ENCODE data around the gene TEX19.
A peak's percentile ranks its signal among the peaks of the same experiment; 100 is the strongest.

Gene TEX19

DNA sequence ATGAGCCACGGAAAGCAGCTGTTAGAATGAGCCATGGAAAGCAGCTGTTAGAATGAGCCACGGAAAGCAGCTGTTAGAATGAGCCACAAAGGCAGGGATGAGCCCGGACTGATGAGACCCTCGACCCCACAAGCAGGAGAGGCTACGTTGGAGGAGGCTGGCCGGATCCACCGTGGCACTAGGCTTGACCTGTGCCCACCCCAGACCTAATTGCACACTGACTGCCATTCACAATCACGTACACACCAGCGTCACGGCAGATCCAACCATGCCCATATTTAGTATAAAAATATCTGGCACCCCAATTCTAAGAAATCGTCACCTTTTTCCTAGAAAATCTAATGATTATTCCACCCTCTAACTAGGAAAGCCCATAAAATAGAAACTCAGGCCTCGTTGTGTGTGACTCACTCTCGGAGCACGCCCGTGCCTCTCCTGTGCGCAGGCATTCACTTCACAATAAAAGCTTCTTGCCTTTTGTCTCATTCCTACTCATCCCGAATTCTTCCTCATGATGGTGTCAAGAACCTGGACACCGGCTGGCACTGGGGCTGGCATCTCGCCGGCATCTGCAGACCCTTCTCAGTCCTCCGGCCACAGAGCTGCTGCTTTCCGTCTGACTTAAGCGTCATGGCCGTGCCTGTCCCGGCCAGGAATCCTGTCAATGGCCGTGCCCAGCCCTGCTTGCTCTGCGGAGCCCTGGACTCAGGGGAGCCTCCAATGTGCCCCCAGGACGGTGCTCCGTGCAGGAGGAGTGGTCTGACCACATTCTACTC is 20.0 kb upstream of the TEX19 start:
- peak overlapping the region; percentile 31 for H3K4me3 ChIP-seq (ENCODE audit: control insufficient read depth, low read depth, low read length)
- TF ChIP-seq, protein P1, sequence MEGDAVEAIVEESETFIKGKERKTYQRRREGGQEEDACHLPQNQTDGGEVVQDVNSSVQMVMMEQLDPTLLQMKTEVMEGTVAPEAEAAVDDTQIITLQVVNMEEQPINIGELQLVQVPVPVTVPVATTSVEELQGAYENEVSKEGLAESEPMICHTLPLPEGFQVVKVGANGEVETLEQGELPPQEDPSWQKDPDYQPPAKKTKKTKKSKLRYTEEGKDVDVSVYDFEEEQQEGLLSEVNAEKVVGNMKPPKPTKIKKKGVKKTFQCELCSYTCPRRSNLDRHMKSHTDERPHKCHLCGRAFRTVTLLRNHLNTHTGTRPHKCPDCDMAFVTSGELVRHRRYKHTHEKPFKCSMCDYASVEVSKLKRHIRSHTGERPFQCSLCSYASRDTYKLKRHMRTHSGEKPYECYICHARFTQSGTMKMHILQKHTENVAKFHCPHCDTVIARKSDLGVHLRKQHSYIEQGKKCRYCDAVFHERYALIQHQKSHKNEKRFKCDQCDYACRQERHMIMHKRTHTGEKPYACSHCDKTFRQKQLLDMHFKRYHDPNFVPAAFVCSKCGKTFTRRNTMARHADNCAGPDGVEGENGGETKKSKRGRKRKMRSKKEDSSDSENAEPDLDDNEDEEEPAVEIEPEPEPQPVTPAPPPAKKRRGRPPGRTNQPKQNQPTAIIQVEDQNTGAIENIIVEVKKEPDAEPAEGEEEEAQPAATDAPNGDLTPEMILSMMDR (IDR thresholded peaks at IDR 0.05; ENCODE audit: control insufficient read depth, insufficient read depth, low read depth, low read length, missing control alignments) = no peak
- DNase-seq (ENCODE audit: low read depth) = peak; percentile 40

DNA sequence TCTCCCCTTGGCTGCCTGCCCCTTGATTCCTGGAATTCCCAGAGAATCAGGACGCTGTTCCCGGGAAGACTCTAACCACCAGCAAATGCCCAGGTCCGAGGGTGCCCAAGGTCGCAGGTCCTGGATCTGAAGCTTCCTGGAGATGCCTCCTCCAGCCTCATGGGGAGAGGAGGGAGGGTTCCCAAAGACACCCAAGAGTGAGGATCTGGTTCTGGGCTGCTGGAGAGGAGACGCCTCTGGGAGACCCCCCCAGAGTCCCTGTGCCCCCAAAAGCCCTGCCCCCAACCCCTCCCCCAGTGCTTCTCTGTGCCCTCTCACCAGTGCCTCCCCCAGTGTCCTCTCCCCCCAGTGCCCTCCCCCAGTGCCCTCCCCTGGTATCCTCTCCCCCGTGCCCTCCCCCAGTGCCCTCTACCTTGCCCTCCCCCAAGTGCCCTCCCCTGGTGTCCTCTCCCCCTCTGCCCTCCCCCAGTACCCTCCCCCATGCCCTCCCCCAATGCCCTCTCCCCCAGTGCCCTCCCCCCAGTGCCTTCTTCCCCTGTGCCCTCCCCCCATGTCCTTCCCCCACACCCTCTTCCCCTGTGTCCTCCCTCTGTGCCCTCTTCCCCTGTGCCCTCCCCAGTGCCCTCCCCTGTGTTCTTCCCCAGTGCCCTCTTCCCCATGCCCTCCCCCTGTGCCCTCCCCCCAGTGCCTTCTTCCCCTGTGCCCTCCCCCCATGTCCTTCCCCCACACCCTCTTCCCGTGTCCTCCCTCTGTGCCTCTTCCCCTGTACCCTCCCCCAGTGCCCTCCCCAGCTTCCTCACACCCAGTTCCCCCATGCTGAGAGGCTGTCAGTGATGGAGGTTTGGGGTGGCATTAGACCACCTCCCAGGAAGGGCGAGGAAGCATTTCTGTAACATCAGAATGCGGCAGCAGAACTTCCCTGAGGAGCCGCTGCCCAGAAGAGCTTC is 19.1 kb upstream of the TEX19 start:
- peak overlapping the region; percentile 31 for H3K4me3 ChIP-seq (ENCODE audit: control insufficient read depth, low read depth, low read length)
- TF ChIP-seq, protein P1 (IDR thresholded peaks at IDR 0.05; ENCODE audit: control insufficient read depth, insufficient read depth, low read depth, low read length, missing control alignments) = no peak
- DNase-seq (ENCODE audit: low read depth) = no peak

DNA sequence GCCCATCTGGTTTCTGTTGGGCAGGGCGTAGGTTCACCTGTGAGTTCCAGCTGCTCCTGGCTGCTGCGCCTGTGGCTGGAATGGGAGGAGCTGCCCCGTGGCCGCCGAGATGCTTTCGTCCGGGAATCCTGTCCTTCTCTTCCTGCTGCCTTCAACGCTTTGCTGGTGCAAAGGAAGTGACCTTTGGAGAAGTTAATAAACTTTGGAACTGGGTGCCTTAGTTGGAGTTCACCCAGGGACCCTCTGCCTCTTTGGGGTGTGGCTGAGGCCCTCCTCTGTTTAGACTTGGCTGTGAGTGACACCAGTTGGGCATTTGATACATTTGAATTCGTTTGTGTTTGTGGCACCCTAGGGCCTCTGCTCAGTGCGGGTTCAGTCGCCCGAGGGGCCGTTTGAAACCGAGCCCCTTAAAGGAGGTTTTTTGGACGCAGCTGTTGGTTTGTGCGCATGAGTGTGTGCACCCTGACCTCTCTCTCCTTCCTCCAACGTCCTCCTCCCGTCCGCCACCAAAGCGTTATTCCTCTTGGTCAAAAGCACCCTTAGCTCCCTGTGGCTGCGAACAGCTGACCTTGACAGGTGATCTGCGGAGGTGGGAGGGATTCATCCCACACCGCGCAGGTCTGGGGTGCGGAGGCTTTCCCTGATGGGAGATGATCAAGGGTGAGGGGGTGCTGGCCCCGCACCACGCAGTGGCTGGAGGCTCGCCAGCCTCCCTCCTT is 16.5 kb upstream of the TEX19 start:
- no peak for DNase-seq (ENCODE audit: low read depth)
- TF ChIP-seq, protein P1 (IDR thresholded peaks at IDR 0.05; ENCODE audit: control insufficient read depth, insufficient read depth, low read depth, low read length, missing control alignments) = no peak
- H3K4me3 ChIP-seq (ENCODE audit: control insufficient read depth, low read depth, low read length) = no peak overlapping the region

DNA sequence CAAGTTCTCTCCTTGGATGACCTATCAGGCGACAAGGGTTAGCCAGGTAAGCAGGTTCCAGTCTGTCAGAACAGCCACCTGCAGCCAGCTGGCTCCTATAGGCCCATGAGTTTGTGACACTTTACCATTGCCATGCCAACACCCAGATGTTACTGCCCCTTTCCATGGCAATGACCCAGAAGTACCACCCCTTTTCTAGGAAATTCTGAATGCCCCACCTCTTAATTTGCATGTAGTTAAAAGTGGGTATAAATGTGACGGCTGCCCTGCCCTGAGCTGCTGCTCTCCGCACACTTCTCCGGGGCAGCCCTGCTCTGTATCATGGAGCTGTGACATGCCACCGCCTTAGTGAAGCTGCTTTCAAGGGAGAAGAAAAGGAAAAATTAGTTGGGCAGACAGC is 15.5 kb upstream of the TEX19 start:
- TF ChIP-seq, protein P1 (IDR thresholded peaks at IDR 0.05; ENCODE audit: control insufficient read depth, insufficient read depth, low read depth, low read length, missing control alignments) = no peak
- H3K4me3 ChIP-seq (ENCODE audit: control insufficient read depth, low read depth, low read length) = no peak overlapping the region
- DNase-seq (ENCODE audit: low read depth) = no peak

DNA sequence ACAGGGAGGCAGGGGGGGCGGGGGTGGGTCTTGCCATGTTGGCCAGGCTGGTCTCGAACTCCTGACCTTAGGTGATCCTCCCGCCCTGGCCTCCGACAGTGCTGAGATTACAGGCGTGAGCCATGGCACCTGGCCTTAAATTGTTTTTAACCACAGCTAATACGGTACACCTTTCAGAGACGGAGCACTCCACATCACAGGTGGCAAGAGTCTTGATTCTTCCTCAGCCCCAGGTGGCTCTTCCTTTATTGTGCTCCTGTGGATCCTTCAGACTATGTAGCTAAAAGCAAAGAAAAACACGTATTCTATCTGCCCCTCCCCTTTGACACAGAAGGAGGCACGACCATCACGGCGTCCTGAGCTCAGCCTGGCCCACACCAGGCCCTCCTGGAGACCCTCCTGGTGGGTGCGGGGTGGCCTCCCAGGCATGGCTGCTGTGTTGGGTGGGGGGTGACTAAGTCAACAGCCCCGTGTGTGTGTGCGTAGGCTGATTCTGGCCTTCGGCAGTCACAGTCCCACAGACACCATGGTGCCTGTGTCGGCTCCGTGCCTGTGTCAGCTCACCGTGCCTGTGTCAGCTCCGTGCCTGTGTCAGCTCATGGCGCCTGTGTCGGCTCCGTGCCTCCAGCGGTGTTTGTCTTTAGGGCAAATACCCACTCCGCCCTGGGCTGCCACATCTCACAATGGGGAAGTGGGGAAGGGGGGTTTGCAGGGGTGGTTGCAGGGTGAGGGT is 14.7 kb upstream of the TEX19 start:
- no peak overlapping the region for H3K4me3 ChIP-seq (ENCODE audit: control insufficient read depth, low read depth, low read length)
- no peak for DNase-seq (ENCODE audit: low read depth)
- TF ChIP-seq, protein P1 (IDR thresholded peaks at IDR 0.05; ENCODE audit: control insufficient read depth, insufficient read depth, low read depth, low read length, missing control alignments) = no peak
